ENCODE data around the gene SYNPR. TPM values are rescaled to one million over a fixed set of nuclear protein-coding genes. Genes with fewer than 3 reads are reported as not detected.
A peak's percentile ranks its signal among the peaks of the same experiment; 100 is the strongest.
"Not testable (repeated sequence)": the region's sequence is repeated elsewhere in the genome, so short reads cannot be mapped to it uniquely, and the experiment has no call there.

SYNPR gene
- total RNA-seq, 1 experiment from 2014 or later = 0.17 TPM

DNA sequence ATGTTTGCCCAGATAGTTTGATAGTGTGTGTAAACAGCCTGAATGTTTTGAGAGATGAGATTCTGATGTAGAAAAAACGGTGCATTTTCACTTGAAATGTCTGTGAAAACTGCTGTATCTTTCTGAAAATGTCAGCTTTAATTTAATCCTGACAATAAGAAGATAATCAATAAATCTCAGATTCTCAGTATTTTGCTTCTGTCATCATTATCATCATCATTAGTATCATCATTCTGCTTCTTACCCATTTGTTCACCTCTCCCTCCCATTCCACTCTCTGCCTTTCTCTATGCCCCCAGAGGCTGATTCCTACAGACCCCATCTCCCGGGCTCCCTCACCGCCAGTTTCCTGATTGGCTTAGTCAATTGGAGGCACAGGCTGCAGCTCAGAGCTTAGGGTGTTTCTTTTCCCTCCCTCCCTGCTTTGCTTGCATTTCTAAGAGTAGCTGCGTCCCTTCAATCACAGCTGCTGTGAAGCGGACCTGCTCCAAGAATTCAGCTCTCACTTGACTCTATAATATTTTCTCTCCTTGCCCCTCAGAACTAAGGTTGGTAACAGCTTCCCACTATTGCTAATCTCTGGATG is 366.2 kb downstream of the SYNPR start:
- Histone ChIP-seq H2BK15ac (ENCODE audit: low read depth, low read length) (no peak overlapping the region), H3K14ac (ENCODE audit: insufficient read depth, low read length) (no peak overlapping the region), H2AK5ac (ENCODE audit: insufficient read length, low read length) (no peak overlapping the region), H2BK12ac (ENCODE audit: insufficient read length, low read depth, low read length) (no peak overlapping the region), H3K9ac (ENCODE audit: extremely low read depth, insufficient read length, low read length) (no peak overlapping the region), H3T11ph (ENCODE audit: low read length) (no peak overlapping the region), H2BK120ac (ENCODE audit: low read depth, low read length, poor library complexity, severe bottlenecking) (no peak overlapping the region), H3K79me1 (ENCODE audit: insufficient read depth, low read depth, low read length, poor library complexity, severe bottlenecking) (no peaks in the 10 kb centered on the region), H3K4ac (ENCODE audit: low read depth, low read length) (no peak overlapping the region), H3K4me2 (ENCODE audit: insufficient read depth, insufficient read length, low read length) (peak overlapping the region; percentile 20), H4K5ac (ENCODE audit: insufficient read length, low read depth, low read length) (no peak overlapping the region), H3K56ac (ENCODE audit: insufficient read length, low read depth, low read length) (no peak overlapping the region), H3K23ac (ENCODE audit: insufficient read length, low read depth, low read length) (no peak overlapping the region), H3K4me1 (ENCODE audit: insufficient read depth, low read length) (peaks cover 5% of the 10 kb centered on the region; the same call in 1 of the 2 replicates), H3K23me2 (ENCODE audit: insufficient read length, low read depth, low read length, poor library complexity, severe bottlenecking) (no peaks in the 10 kb centered on the region), H4K8ac (replicated peaks; ENCODE audit: insufficient read length, low read depth, low read length) (no peak overlapping the region), H3K9me3 (ENCODE audit: control insufficient read depth, low read depth, low read length) (no peaks in the 10 kb centered on the region), H4K20me1 (ENCODE audit: control insufficient read depth, insufficient read depth, insufficient read length) (no peaks in the 10 kb centered on the region), H3K27ac (ENCODE audit: insufficient read length, low read depth, low read length) (no peak overlapping the region), H3K18ac (ENCODE audit: insufficient read length, low read depth, low read length) (no peak overlapping the region), H2AFZ (ENCODE audit: low read length) (no peak overlapping the region), H4K91ac (ENCODE audit: insufficient read length, low read depth, low read length) (no peak overlapping the region), H2BK5ac (ENCODE audit: insufficient read length, low read length) (no peak overlapping the region), H3K27me3 (ENCODE audit: insufficient read depth, low read length) (no peaks in the 10 kb centered on the region), H3K79me2 (ENCODE audit: insufficient read depth, low read length) (no peaks in the 10 kb centered on the region), H2BK20ac (ENCODE audit: low read depth, low read length, poor library complexity, severe bottlenecking) (no peak overlapping the region)
- Mint-ChIP-seq H3K4me3 (peak overlapping the region in 1 of 2 experiments; percentile 92; a peak in 2 of 5 replicates), H3K9me3 (peaks cover 10 to 18% of the 10 kb centered on the region in 2 experiments; a peak in 4 of 5 replicates), H3K36me3 (ENCODE audit: insufficient read depth in 1 of 3, low read depth in 3 of 3) (peaks cover 0 to 20% (median 5%) of the 10 kb centered on the region in 3 experiments; a peak in 2 of 7 replicates), H3K4me1 (peaks cover 16 to 22% of the 10 kb centered on the region in 2 experiments), H3K27me3 (ENCODE audit: low read depth) (peaks cover 13% of the 10 kb centered on the region), H3K27ac (no peak overlapping the region; a peak in 1 of 7 replicates)
- no CpG with 5 or more reads among the region's 5 CpGs for WGBS (ENCODE audit: extremely low coverage, insufficient read length, low lambda C conversion rate)
- DNase-seq = peak; percentile 56
- TF ChIP-seq CTCF (conservative IDR thresholded peaks at IDR 0.05) = no peak

DNA sequence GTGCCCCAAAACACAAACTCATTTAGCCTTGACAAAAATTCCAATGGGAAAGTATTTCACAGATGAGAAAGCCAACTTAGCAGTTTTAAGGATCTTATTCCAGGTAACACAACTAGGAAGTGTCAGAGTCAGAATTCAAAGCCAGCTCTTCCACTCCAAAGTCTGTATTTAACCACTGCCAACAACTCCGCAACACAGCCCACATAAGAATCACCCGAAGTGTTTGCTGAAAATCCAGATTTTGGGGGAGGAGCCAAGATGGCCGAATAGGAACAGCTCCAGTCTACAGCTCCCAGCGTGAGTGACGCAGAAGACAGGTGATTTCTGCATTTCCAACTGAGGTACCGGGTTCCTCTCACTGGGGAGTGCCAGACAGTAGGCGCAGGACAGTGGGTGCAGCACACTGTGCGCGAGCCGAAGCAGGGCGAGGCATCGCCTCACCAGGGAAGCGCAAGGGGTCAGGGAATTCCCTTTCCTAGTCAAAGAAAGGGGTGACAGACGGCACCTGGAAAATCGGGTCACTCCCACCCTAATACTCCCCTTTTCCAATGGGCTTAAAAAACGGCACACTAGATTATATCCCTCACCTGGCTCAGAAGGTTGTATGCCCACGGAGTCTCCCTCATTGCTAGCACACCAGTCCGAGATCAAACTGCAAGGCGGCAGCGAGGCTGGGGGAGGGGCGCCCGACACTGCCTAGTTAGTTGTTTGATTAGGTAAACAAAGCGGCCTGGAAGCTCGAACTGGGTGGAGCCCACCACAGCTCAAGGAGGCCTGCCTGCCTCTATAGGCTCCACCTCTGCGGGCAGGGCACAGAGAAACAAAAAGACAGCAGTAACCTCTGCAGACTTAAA is 367.0 kb downstream of the SYNPR start:
- not testable (repeated sequence) for H2AK5ac ChIP-seq (ENCODE audit: insufficient read length, low read length); H2AFZ ChIP-seq (ENCODE audit: low read length); H3K23me2 ChIP-seq (ENCODE audit: insufficient read length, low read depth, low read length, poor library complexity, severe bottlenecking); H2BK12ac ChIP-seq (ENCODE audit: insufficient read length, low read depth, low read length); H3K27ac ChIP-seq (ENCODE audit: insufficient read length, low read depth, low read length); H3K23ac ChIP-seq (ENCODE audit: insufficient read length, low read depth, low read length); H4K91ac ChIP-seq (ENCODE audit: insufficient read length, low read depth, low read length); H3K79me1 ChIP-seq (ENCODE audit: insufficient read depth, low read depth, low read length, poor library complexity, severe bottlenecking); H3K27me3 ChIP-seq (ENCODE audit: insufficient read depth, low read length); H3T11ph ChIP-seq (ENCODE audit: low read length); H4K5ac ChIP-seq (ENCODE audit: insufficient read length, low read depth, low read length); H2BK120ac ChIP-seq (ENCODE audit: low read depth, low read length, poor library complexity, severe bottlenecking); H3K9ac ChIP-seq (ENCODE audit: extremely low read depth, insufficient read length, low read length); H2BK15ac ChIP-seq (ENCODE audit: low read depth, low read length); H2BK5ac ChIP-seq (ENCODE audit: insufficient read length, low read length); H3K56ac ChIP-seq (ENCODE audit: insufficient read length, low read depth, low read length); H3K4me1 ChIP-seq (ENCODE audit: insufficient read depth, low read length); H3K4ac ChIP-seq (ENCODE audit: low read depth, low read length); H2BK20ac ChIP-seq (ENCODE audit: low read depth, low read length, poor library complexity, severe bottlenecking); H4K20me1 ChIP-seq (ENCODE audit: control insufficient read depth, insufficient read depth, insufficient read length); H4K8ac ChIP-seq (replicated peaks; ENCODE audit: insufficient read length, low read depth, low read length); H3K9me3 ChIP-seq (ENCODE audit: control insufficient read depth, low read depth, low read length); H3K79me2 ChIP-seq (ENCODE audit: insufficient read depth, low read length)
- Histone ChIP-seq H3K18ac (ENCODE audit: insufficient read length, low read depth, low read length) (peak overlapping the region; percentile 87), H3K14ac (ENCODE audit: insufficient read depth, low read length) (peak overlapping the region; percentile 82; the same call in 1 of the 2 replicates), H3K4me2 (ENCODE audit: insufficient read depth, insufficient read length, low read length) (peak overlapping the region; percentile 20)
- Mint-ChIP-seq H3K4me3 (peak overlapping the region; percentile 74 to 92), H3K27ac (peak overlapping the region; percentile 59 to 94 (median 69); a peak in 4 of 7 replicates), H3K27me3 (ENCODE audit: low read depth) (peaks cover 13% of the 10 kb centered on the region), H3K4me1 (peaks cover 16 to 22% of the 10 kb centered on the region in 2 experiments), H3K9me3 (peaks cover 11 to 18% of the 10 kb centered on the region in 2 experiments; a peak in 4 of 5 replicates), H3K36me3 (ENCODE audit: insufficient read depth in 1 of 3, low read depth in 3 of 3) (peaks cover 0 to 20% (median 5%) of the 10 kb centered on the region in 3 experiments; a peak in 2 of 7 replicates)
- WGBS (ENCODE audit: extremely low coverage, insufficient read length, low lambda C conversion rate) = no CpG with 5 or more reads among the region's 25 CpGs
- peak; percentile 72 for DNase-seq

Data from H9 (cell line).